ENCODE data around the gene LIN37.

- no peak for TF ChIP-seq POLR2A (IDR thresholded peaks at IDR 0.05; ENCODE audit: low read depth, low read length)
- no peak for TF ChIP-seq PAX5 (IDR thresholded peaks at IDR 0.05; ENCODE audit: insufficient read depth, low read length, severe bottlenecking)
- no peak for TF ChIP-seq POLR2AphosphoS5 (IDR thresholded peaks at IDR 0.05; ENCODE audit: low read depth, low read length)
- TF ChIP-seq TAF1 (IDR thresholded peaks at IDR 0.05; ENCODE audit: low read depth, low read length) = no peak
- no peak for TF ChIP-seq SPI1 (IDR thresholded peaks at IDR 0.05; ENCODE audit: low read depth, low read length)
Observed at GRCh38 chr19:35746087-35746462, 2.3 kb upstream of the LIN37 start.
